Cardiac fibroblast (primary cell): ENCODE results near the gene KCNJ4.

ENCODE experiments used
- DNase-seq, 2 donors: peaks; one replicate each; pipeline versions ENCODE4 v3.0.0 to v3.0.0-alpha.2; 2010; ENCODE audit warnings: low read depth in 2 of 2
- H3K4me3 ChIP-seq, 2 donors: replicated peaks in 1 of 2; 1 replicate in 1 of 2; 2 replicates in 1 of 2; pipeline ENCODE4 v1.5.1; 2011; ENCODE audit warnings: low read depth in 2 of 2, low read length in 2 of 2, mild to moderate bottlenecking in 2 of 2, moderate library complexity in 1 of 2
- CTCF ChIP-seq: IDR thresholded peaks from one replicate; pipeline ENCODE4 v1.5.1; 2011; ENCODE audit warnings: low read depth, mild to moderate bottlenecking, low read length, inconsistent platforms

Gene KCNJ4

GRCh38 chr22:38431266-38432010 lies 23.6 kb downstream of the KCNJ4 start:
- no peak for DNase-seq
- no peak for TF ChIP-seq CTCF
- no peak overlapping the region for H3K4me3 ChIP-seq

GRCh38 chr22:38429499-38430068 lies 25.4 kb downstream of the KCNJ4 start:
- no peak for TF ChIP-seq CTCF
- H3K4me3 ChIP-seq: no peak overlapping the region
- DNase-seq: no peak

GRCh38 chr22:38428714-38429113 lies 26.3 kb downstream of the KCNJ4 start:
- no peak for TF ChIP-seq CTCF
- H3K4me3 ChIP-seq: no peak overlapping the region
- DNase-seq: no peak

GRCh38 chr22:38427940-38428339 lies 27.1 kb downstream of the KCNJ4 start:
- H3K4me3 ChIP-seq: no peak overlapping the region
- DNase-seq: no peak
- TF ChIP-seq CTCF: no peak

- TF ChIP-seq CTCF: no peak
- no peak overlapping the region for H3K4me3 ChIP-seq
- DNase-seq: no peak
Observed at GRCh38 chr22:38427465-38427864, 27.5 kb downstream of the KCNJ4 start.

- no peak for DNase-seq
- no peak for TF ChIP-seq CTCF
Observed at GRCh38 chr22:38426628-38427027, 28.4 kb downstream of the KCNJ4 start.

More at GRCh38 chr22:38426628-38427027, 28.4 kb downstream of the KCNJ4 start:
- no peak overlapping the region for H3K4me3 ChIP-seq
